Fibroblast of the conjunctiva (primary cell): ENCODE measurements around the gene OXER1.

Experiments
- DNase-seq: peaks from one replicate; pipeline ENCODE4 v3.0.0-alpha.2; 2010; ENCODE audit warnings: low read depth

Gene OXER1

GRCh38 chr2:42793334-42794270 lies 29.7 kb upstream of the OXER1 start:
- DNase-seq = no peak

- DNase-seq = no peak
These were observed 28.8 kb upstream of the OXER1 start, which contains the start of gene HAAO for GRCh38 chr2:42792583-42793333. Gene HAAO, minus strand, starts transcription at chr2:42792583. Its CDS starts 47 bp downstream, at chr2:42792536.

- DNase-seq = no peak
These were observed 28.2 kb upstream of the OXER1 start for GRCh38 chr2:42792087-42792582.

- DNase-seq = no peak
These were observed 27.7 kb upstream of the OXER1 start for GRCh38 chr2:42791606-42792005.

- no peak for DNase-seq
These were observed 25.8 kb upstream of the OXER1 start for GRCh38 chr2:42789751-42790150.

GRCh38 chr2:42788882-42789281 lies 24.9 kb upstream of the OXER1 start:
- no peak for DNase-seq

- no peak for DNase-seq
These were observed 24.5 kb upstream of the OXER1 start for GRCh38 chr2:42788478-42788793.

GRCh38 chr2:42787788-42788477 lies 24.0 kb upstream of the OXER1 start:
- no peak for DNase-seq

GRCh38 chr2:42787424-42787787 lies 23.5 kb upstream of the OXER1 start:
- DNase-seq = no peak

- DNase-seq = no peak
These were observed 22.8 kb upstream of the OXER1 start for GRCh38 chr2:42786561-42787345.

- no peak for DNase-seq
These were observed 20.4 kb upstream of the OXER1 start for GRCh38 chr2:42784204-42784880.

- no peak for DNase-seq
These were observed 19.6 kb upstream of the OXER1 start for GRCh38 chr2:42783511-42783910.

- no peak for DNase-seq
These were observed 17.2 kb upstream of the OXER1 start for GRCh38 chr2:42781181-42781580.

- no peak for DNase-seq
These were observed 14.2 kb upstream of the OXER1 start for GRCh38 chr2:42777883-42778805.

GRCh38 chr2:42775810-42776209 lies 11.9 kb upstream of the OXER1 start:
- no peak for DNase-seq

- no peak for DNase-seq
These were observed 11.3 kb upstream of the OXER1 start for GRCh38 chr2:42775186-42775585.

GRCh38 chr2:42771546-42772153 lies 7.7 kb upstream of the OXER1 start:
- no peak for DNase-seq

GRCh38 chr2:42770288-42771131 lies 6.6 kb upstream of the OXER1 start:
- DNase-seq = no peak
